GM19099 (cell line): Measurements from ENCODE around the gene AGBL1.

ENCODE experiments used
- POLR2A ChIP-seq: IDR thresholded peaks from 3 replicates; pipeline ENCODE4 v1.6.1; 2011; ENCODE audit warnings: low read depth; ENCODE audit not compliant: insufficient read length; ENCODE audit errors: extremely low read depth

The AGBL1 gene

GRCh38 chr15:86917361-86917671 is 837.6 kb downstream of the AGBL1 start:
- TF ChIP-seq POLR2A = no peak

DNA sequence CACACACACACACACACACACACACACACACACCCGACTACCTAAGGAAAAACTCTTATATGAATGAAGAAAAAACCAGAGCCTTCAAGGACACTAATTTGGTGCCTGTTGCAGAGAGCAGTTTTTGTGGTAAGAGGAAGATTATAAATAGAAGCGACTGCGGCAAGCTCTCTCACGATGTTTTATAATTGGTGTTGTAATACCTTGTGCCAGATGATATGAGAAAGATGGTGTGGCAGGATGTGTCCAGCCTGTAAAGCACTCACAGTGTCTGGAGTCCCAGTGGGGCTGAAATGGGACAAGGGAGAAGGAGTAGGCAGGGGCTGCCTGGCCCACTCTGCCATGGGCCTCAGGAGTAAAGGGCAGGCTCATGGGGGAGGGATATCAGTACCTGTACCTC is 839.9 kb downstream of the AGBL1 start:
- no peak for TF ChIP-seq POLR2A

DNA sequence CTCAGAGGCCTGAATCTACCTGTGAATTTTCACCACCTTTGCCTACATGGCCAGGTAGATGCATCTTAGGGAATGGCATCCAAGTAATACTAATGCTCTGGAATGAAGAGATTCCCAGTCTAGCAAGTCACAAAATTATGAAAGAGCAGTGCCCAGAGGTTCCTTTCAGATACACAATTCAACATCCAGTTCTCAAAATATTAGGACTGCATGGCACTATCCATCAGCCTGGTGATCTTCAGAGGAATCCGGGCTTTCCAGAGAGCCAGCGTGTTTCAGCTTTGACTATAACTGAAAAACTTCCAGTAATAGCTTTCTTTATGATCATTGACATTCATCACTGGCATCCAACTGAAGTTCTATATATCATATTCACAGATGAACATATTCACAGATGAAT is 849.8 kb downstream of the AGBL1 start:
- TF ChIP-seq POLR2A = no peak

- TF ChIP-seq POLR2A = no peak
Observed at GRCh38 chr15:86932456-86932855, 852.8 kb downstream of the AGBL1 start.

DNA sequence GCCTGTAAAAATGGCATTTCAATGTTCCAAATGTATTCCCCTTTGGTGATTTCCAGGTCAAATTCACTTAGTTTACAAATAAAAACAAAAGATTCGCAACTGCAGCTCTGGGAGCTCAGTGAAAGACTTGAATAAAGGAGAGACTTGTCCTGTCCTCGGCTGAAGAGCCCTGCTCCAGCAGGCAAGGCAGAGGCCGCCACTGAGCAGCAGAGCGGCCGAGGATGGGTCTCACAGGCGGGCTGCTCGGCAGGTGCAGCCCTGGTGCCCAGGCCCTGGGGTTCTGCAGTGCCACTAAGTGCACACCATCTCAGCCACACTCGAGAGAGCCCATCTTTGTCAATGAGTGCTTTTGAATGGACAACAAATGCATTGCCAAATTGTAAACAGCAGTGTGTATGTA is 856.2 kb downstream of the AGBL1 start:
- TF ChIP-seq POLR2A = no peak

- TF ChIP-seq POLR2A = no peak
Observed at GRCh38 chr15:86942285-86942684, 862.6 kb downstream of the AGBL1 start.

- no peak for TF ChIP-seq POLR2A
Observed at GRCh38 chr15:86948719-86949118, 869.0 kb downstream of the AGBL1 start.

GRCh38 chr15:86959254-86959653 is 879.6 kb downstream of the AGBL1 start:
- no peak for TF ChIP-seq POLR2A

DNA sequence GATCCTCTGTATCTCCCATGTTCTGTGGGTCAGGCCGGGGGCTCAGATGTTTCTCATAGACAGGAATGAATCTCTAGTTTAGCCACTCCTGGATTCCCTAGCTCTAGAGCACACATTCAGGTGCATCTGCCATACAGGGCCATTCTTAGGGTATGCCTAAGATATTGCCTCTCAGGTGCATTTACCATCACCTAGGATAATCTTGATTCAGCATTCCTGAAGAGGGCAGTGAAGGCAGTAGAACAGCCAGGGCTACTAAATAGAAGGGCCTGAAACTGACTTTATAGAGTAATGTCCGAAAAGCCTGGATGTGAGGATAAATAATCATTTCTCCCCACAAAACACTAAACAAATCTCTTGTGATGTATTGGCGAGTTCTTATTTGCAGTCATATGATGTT is 882.0 kb downstream of the AGBL1 start:
- no peak for TF ChIP-seq POLR2A

- TF ChIP-seq POLR2A = no peak
Observed at GRCh38 chr15:86964271-86964670, 884.6 kb downstream of the AGBL1 start.

DNA sequence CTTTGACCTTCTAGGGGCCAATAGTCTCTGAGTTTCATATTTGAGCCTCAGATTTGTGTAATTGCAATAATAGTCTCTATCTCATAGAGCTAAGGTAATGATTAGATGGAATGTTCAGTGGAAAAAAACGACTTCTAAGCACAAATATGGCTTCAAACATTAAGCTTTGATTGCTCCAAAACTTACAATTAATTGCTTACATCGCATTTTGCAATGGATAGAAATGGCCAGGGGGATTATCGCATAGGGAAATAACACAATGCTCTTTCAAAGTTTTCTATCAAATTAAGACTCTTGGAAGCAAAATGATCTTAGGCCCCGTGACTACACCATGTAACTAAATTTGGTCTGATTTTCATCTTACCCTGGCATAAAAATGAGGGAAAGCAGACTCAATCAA is 888.6 kb downstream of the AGBL1 start:
- TF ChIP-seq POLR2A = no peak

DNA sequence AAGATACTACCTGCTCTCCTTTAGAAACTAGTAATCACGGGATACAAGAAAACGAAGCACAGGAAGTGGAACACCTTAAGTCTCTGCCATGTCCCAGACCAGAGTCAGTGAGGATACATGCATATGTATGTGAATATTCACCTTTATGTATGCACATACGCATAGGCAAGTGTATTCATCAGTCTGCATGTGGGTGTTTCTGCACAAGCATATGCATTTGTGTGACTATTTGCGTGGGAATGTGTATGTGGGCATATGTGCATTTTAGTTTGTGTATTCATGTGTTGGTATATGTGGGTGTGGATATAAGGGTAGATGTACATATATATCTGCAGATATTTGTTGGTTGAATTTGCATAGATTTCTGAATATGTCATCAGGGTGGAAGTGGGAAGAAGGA is 889.7 kb downstream of the AGBL1 start:
- TF ChIP-seq POLR2A = no peak

GRCh38 chr15:86973284-86973844 is 893.7 kb downstream of the AGBL1 start:
- no peak for TF ChIP-seq POLR2A

DNA sequence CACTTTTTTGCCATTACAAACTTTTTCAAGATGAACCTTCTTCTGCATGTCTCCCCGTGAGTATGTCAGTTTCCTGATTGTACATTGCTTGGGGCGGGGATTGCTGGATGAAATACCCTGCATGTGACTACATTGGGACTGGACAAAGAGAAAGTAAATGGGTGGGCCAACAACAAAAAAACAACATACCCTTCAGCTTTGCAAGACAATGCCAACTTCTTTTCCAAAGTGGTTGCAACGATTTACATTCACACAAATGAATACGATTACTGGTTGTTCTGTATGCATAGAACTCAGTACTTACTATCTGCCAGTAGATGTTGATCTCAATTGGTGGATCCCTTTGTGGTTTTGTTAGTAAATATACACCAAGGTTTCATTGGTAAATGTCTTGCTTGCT is 908.4 kb downstream of the AGBL1 start:
- TF ChIP-seq POLR2A = no peak

DNA sequence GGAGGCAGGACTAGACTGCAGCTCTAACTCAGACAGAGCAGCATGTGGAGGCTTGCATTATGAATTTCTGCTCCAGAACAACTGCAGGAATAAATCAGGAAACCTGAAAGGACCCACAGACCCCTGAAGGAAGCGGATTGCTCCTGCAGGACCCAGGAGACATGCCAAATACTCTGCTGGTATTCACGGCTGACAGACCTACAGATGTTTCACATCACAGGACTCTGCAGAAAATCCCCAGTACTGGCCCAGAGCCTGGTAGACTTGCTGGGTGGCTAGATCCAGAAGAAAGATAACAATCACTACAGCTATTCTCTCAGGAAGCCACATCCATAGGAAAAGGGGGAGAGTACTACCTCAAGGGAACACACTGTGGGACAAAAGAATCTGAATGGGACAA is 942.1 kb downstream of the AGBL1 start:
- TF ChIP-seq POLR2A = no peak

DNA sequence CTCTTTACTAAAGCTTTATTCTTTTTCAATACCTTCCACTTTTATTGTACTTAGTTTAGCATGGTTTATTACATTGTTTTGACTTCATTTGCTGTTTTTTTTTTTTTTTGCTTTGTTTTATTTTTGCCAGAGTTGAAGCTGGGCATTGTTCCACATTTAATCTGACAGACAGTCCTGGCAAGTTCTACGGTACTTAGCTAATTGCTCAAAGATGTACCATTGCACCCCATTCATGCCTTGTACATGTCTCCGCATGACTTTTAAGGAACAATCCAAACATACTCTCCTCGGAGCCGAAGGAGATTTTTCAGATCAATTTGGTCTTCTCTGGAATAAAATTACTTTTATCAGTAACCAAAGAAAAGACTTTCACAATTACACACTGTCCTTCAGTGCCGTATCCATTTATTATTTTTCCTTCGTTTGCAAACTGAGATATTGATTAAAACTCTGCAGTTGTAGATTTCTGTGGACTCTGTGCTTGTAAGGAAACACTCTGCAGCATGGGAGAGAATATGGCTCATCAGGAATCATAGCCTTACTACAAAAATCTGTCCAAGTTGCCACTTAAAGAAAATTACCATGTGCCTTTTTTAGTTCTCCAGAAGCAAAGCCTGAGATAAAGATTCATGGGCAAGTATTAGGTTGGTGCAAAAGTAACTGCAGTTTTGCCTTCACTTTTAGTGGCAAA is 952.0 kb downstream of the AGBL1 start:
- no peak for TF ChIP-seq POLR2A

DNA sequence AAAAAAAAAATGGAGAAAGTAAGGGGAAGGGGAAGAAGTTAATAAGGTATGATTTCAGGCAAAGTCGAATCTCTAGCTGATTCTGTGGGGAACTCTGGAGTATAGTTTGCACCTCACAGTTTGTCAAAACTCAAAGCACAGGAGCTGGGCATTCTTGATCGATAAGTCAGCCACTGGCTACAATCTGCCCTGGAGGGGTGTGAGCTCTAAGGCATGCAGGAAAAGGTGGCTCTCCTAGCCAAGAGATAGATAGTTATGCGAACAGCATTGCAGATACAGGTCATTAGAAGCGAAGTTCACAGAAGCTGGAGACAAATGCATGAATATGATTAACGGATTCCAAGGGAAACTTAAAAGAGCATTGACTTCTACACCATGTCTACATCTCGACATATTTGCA is 952.6 kb downstream of the AGBL1 start:
- no peak for TF ChIP-seq POLR2A
